Endothelial cell of umbilical vein (primary cell): Measurements from ENCODE around the gene TMEM51.

Experiments used
- EZH2 ChIP-seq: IDR thresholded peaks from 2 replicates; pipeline ENCODE4 v1.6.1; 2012; ENCODE audit warnings: borderline replicate concordance, low read depth, mild to moderate bottlenecking, moderate library complexity, low read length, inconsistent platforms; ENCODE audit not compliant: severe bottlenecking
- GATA2 ChIP-seq: IDR thresholded peaks from 2 replicates; pipeline ENCODE4 v1.7.0; 2011; ENCODE audit warnings: low read depth, mild to moderate bottlenecking, moderate library complexity, mixed read lengths, low read length; ENCODE audit not compliant: insufficient read length, insufficient read depth
- JUN ChIP-seq: IDR thresholded peaks from 2 replicates; pipeline ENCODE4 v1.6.1; 2011; ENCODE audit warnings: borderline replicate concordance, low read depth; ENCODE audit not compliant: insufficient read length, insufficient read depth
- POLR2A ChIP-seq: IDR thresholded peaks from 2 replicates; pipeline ENCODE4 v1.6.1; 2012; ENCODE audit warnings: low read depth, mild to moderate bottlenecking, control low read depth, low read length
- POLR2AphosphoS5 ChIP-seq: IDR thresholded peaks from 2 replicates; pipeline ENCODE4 v1.6.1; 2012; ENCODE audit warnings: low read depth, mild to moderate bottlenecking, control low read depth, low read length, moderate library complexity; ENCODE audit not compliant: insufficient read depth
- TF ChIP-seq, protein P1 (sequence below), 2 donors: IDR thresholded peaks; 1 replicate in 1 of 2; 2 replicates in 1 of 2; pipeline ENCODE4 v1.5.1; 2011; ENCODE audit warnings: low read length in 2 of 2, mild to moderate bottlenecking in 2 of 2, moderate library complexity in 2 of 2, control low read depth in 1 of 2, inconsistent platforms in 1 of 2, low read depth in 1 of 2; ENCODE audit not compliant: insufficient read depth in 1 of 2; ENCODE audit errors: extremely low read depth in 1 of 2
- TF ChIP-seq, protein P2 (sequence below): IDR thresholded peaks from 2 replicates; pipeline ENCODE4 v1.6.1; 2011; ENCODE audit not compliant: insufficient read depth, insufficient read length

DNA sequence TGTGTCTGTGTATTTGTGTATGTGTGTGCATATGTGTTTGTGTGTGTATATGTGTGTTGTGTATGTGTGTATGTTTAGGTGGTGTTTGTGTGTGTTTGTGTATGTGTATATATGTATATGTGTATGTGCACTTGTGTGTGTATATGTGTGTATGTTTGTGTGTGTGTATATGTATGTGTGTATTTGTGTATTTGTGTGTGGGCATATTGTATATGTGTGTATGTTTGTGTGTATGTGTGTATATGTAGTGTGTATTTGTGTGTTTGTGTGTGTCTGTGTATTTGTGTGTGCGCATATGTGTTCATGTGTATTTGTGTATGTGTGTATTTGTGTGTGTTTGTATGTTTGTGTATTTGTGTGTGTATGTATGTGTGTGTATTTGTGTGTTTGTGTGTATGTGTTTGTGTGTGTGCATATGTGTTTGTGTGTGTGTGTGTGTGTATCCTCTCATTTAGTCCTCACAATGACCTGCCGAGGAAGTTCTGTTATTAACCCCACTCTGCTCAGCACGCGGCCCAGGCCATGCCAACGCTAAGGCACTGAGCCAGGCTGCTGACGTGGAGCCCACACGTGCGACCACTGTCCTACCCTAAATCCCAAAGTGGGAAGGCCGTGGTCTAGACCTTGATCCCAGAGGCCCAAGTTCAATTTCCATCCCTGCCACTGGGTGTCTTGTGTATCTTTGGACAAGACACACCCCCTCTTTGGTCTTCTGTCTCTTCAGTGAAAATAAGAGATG is 43.2 kb upstream of the TMEM51 start:
- no peak for TF ChIP-seq JUN
- TF ChIP-seq, protein P1, sequence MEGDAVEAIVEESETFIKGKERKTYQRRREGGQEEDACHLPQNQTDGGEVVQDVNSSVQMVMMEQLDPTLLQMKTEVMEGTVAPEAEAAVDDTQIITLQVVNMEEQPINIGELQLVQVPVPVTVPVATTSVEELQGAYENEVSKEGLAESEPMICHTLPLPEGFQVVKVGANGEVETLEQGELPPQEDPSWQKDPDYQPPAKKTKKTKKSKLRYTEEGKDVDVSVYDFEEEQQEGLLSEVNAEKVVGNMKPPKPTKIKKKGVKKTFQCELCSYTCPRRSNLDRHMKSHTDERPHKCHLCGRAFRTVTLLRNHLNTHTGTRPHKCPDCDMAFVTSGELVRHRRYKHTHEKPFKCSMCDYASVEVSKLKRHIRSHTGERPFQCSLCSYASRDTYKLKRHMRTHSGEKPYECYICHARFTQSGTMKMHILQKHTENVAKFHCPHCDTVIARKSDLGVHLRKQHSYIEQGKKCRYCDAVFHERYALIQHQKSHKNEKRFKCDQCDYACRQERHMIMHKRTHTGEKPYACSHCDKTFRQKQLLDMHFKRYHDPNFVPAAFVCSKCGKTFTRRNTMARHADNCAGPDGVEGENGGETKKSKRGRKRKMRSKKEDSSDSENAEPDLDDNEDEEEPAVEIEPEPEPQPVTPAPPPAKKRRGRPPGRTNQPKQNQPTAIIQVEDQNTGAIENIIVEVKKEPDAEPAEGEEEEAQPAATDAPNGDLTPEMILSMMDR (IDR thresholded peaks at IDR 0.05; ENCODE audit: extremely low read depth in 1 of 2, insufficient read depth in 1 of 2, low read depth in 1 of 2, low read length in 2 of 2): no peak
- TF ChIP-seq POLR2A: no peak
- no peak for TF ChIP-seq POLR2AphosphoS5
- no peak for TF ChIP-seq EZH2
- TF ChIP-seq, protein P2, sequence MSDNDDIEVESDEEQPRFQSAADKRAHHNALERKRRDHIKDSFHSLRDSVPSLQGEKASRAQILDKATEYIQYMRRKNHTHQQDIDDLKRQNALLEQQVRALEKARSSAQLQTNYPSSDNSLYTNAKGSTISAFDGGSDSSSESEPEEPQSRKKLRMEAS: no peak
- no peak for TF ChIP-seq GATA2
